ENCODE measurements around the gene ROS1. TPM values are rescaled to one million over a fixed set of nuclear protein-coding genes. Genes with fewer than 3 reads are reported as not detected.
"Not testable (repeated sequence)": the region's sequence is repeated elsewhere in the genome, so short reads cannot be mapped to it uniquely, and the experiment has no call there.

The ROS1 gene
- not detected for total RNA-seq

DNA sequence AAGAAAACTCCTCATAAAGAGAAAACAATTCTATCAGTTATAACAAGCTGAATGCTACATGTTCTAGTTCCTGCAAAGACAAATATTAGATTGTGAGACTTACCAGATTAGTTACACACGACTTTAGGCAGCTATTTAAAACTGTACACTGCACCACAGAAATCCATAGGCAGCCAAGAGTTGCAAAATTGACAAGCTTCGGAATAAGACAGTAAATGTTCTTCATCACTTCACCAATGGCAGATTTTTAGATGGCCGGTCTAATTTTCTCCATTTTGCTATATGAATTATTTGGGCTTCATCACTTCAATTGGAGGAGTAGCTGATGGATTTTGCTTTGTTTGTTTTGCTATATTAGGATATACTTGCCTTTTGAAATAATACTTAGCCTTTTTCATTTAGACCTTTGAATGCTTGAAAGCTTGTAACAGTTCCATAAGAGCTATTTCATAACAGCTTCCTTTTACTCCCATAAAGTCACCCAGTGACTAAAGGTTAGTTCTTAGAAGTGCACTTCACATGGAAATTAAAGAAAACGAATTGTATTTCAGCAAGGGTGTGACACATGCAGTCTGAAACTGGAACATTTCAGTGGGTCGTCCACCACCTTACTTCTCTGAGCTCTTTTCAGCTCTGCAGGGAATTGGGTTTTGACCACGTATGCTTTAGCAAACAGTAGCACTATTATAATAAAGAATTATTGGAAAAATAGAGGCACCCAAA, at the start of gene ROS1:
Gene ROS1 (minus strand): TSS at position 512 of the 723 bp plus-strand sequence. CDS start 286 bp downstream, at position 226.
- no peaks in the 10 kb centered on the region for H3K36me3 Mint-ChIP-seq (ENCODE audit: low read depth)
- ChIA-PET CTCF (no interaction called here), POLR2A (no interaction called here)
- DNase-seq: no peak
- H3K4me1 Mint-ChIP-seq: no peaks in the 10 kb centered on the region
- H3K27me3 Mint-ChIP-seq: peaks cover 39% of the 10 kb centered on the region
- H3K27ac Mint-ChIP-seq: no peak within 1 kb of the TSS
- H3K9me3 Mint-ChIP-seq: no peaks in the 10 kb centered on the region
- no peak within 1 kb of the TSS for H3K4me3 Mint-ChIP-seq

DNA sequence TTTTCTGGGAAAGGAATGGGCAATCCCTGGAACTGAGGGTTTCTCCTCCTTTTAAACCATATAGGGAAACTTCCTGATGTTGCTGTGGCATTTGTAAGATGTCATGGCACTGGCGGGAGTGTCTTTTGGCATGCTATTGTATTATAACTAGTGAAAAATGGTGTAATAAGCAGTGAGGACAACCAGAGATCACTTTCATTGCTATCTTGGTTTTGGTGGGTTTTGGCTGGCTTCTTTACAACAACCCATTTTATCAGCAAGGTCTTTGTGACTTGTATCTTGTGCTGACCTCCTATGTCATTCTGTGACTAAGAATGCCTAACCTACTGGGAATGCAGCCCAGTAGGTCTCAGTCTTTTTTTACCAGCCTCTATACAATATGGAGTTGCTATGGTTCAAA, 47.7 kb upstream of the ROS1 start:
- peaks cover 13% of the 10 kb centered on the region for H3K4me1 Mint-ChIP-seq
- no peak for DNase-seq
- no peak overlapping the region for H3K4me3 Mint-ChIP-seq
- no peak overlapping the region for H3K27ac Mint-ChIP-seq
- POLR2A ChIA-PET: no interaction called here
- no peaks in the 10 kb centered on the region for H3K9me3 Mint-ChIP-seq
- H3K36me3 Mint-ChIP-seq (ENCODE audit: low read depth): no peaks in the 10 kb centered on the region
- CTCF ChIA-PET: no interaction called here
- peaks cover 44% of the 10 kb centered on the region for H3K27me3 Mint-ChIP-seq

DNA sequence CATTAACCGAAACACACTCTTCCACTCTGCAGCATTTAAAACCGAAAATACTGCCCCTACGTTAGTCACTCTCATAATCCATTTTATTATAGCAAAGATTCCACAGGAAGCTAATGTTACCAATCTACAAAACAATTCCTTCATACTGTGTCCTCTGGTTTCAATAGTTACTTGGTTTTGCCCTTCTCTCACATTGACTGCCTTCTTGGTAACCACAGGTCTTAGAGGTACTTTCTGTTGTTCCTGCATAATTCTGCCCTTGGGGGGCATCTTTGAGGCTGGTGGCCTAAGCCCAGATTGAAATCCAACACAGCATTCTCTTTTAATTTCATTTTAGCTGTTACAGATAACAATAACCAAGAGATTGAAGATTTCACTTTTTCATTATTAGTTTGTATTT, 46.9 kb upstream of the ROS1 start:
- ChIA-PET CTCF (no interaction called here), POLR2A (no interaction called here)
- H3K4me1 Mint-ChIP-seq: peaks cover 13% of the 10 kb centered on the region
- H3K36me3 Mint-ChIP-seq (ENCODE audit: low read depth): no peaks in the 10 kb centered on the region
- H3K9me3 Mint-ChIP-seq: no peaks in the 10 kb centered on the region
- H3K27ac Mint-ChIP-seq: no peak overlapping the region
- H3K4me3 Mint-ChIP-seq: no peak overlapping the region
- peaks cover 40% of the 10 kb centered on the region for H3K27me3 Mint-ChIP-seq
- DNase-seq: no peak

DNA sequence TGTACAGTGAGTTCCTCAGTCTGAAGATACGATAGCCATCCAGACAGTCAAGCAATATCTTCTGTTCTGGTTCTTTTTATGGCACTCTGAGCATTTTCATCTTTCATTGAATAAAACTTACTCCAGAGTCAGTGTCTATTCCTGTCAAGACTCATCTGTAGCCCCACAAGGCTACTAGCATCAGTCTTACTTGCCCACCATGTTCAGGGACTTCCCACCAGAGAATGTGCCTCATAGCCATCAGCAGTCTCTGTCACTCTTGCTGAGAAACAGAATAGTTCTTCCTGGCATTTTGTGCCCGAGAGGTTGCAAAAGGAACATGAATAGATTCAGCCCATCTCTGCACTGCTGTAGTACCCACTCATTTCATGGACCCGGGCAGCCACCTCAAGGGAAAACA, 44.0 kb upstream of the ROS1 start:
- CTCF ChIA-PET: no interaction called here
- DNase-seq: no peak
- Mint-ChIP-seq H3K4me3 (no peak overlapping the region), H3K9me3 (no peaks in the 10 kb centered on the region), H3K27me3 (peaks cover 38% of the 10 kb centered on the region), H3K4me1 (peaks cover 30% of the 10 kb centered on the region), H3K36me3 (ENCODE audit: low read depth) (no peaks in the 10 kb centered on the region), H3K27ac (no peak overlapping the region)
- POLR2A ChIA-PET: no interaction called here

DNA sequence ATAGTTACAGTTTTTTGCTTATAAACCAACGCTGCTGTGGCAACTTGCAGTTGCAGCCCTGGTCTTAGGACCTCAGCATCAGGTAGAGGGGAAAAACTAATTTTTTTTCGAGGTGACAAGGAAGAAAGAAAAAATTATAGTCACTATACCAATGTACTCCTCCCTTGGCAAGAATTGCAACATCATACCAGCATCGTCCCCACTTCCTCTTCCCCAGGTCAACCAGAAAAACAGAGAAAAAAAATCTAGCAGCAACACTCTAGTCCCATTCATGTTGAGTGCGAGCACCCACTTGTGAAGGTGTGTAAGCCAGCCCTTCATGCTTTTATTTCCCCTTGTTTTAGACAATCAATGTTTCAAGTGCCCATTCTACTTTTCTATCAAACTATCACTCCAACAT, 43.6 kb upstream of the ROS1 start:
- no peak overlapping the region for H3K4me3 Mint-ChIP-seq
- ChIA-PET CTCF (interaction anchor here (1.1 kb wide), 1 partner anchor 25 kb away, joined by 3 read pairs; no protein-coding TSS in a partner anchor), POLR2A (no interaction called here)
- no peaks in the 10 kb centered on the region for H3K9me3 Mint-ChIP-seq
- peaks cover 38% of the 10 kb centered on the region for H3K27me3 Mint-ChIP-seq
- no peaks in the 10 kb centered on the region for H3K36me3 Mint-ChIP-seq (ENCODE audit: low read depth)
- H3K27ac Mint-ChIP-seq: no peak overlapping the region
- H3K4me1 Mint-ChIP-seq: peaks cover 34% of the 10 kb centered on the region
- DNase-seq: no peak

DNA sequence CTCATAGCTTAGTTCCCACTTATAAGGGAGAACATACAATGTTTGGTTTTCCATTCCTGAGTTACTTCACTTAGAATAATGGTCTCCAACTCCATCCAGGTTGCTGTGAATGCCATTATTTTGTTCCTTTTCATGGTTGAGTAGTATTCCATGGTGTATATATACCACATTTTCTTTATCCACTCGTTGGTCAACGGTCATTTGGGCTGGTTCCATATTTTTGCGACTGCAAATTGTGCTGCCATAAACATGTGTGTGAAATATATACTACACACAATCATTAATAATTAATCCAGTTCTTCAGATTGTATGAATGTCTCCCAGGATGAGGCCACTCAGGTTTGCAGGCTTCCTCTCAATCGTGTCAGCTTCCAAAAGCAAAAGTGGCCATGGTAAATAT, 42.8 kb upstream of the ROS1 start:
- H3K4me3 Mint-ChIP-seq; H3K27ac Mint-ChIP-seq; H3K9me3 Mint-ChIP-seq; H3K36me3 Mint-ChIP-seq (ENCODE audit: low read depth); POLR2A ChIA-PET; DNase-seq: not testable (repeated sequence)
- CTCF ChIA-PET: interaction anchor here (0.7 to 1.1 kb wide), 2 partner anchors 10 to 24 kb away, joined by 3 to 5 read pairs; no protein-coding TSS in a partner anchor
- Mint-ChIP-seq H3K27me3 (peaks cover 30% of the 10 kb centered on the region), H3K4me1 (peaks cover 42% of the 10 kb centered on the region)

DNA sequence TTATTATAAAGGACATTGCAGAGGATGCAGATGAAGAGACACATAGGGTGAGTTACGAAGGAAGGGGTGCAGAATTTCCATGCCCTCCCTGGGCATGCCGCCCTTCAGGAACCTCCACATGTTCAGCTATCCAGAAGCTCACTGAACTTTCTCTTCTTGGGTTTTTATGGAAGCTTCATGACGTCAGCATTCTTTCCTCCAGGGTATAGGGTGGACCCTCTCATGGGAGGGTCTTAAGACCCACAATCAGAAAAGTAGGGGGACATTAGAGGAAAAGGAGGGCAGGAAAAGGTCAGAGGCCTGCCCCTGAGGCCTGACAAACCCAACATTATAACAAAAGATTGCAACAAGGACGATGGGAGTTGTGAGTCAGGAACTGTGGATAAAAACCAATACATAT, 42.1 kb upstream of the ROS1 start:
- ChIA-PET POLR2A (no interaction called here), CTCF (interaction anchor here (0.7 kb wide), 1 partner anchor 11 kb away, joined by 5 read pairs; no protein-coding TSS in a partner anchor)
- Mint-ChIP-seq H3K9me3 (no peaks in the 10 kb centered on the region), H3K4me1 (peaks cover 44% of the 10 kb centered on the region), H3K27me3 (peaks cover 26% of the 10 kb centered on the region), H3K27ac (no peak overlapping the region), H3K36me3 (ENCODE audit: low read depth) (no peaks in the 10 kb centered on the region), H3K4me3 (no peak overlapping the region)
- no peak for DNase-seq

DNA sequence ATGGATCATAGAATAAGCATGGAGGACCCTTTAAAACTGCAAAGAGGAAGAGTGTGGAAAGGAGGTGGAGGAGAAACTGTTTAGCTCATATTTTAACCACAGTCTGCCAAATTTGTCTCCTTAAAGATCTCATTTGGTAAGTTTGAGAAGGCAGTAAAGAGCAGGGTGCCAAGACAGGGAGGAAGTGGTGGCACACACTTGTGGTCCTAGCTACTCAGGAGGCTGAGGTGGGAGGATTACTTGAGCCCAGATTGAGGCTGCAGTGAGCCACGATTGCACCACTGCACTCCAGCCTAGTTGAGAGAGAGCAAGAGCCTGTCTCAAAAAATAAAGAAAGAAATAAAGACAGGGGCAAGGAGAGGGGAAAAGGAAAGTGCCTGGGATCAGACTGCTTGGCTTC, 39.9 kb upstream of the ROS1 start:
- Mint-ChIP-seq H3K27ac (no peak overlapping the region), H3K27me3 (peaks cover 19% of the 10 kb centered on the region), H3K4me1 (peaks cover 44% of the 10 kb centered on the region), H3K36me3 (ENCODE audit: low read depth) (no peaks in the 10 kb centered on the region), H3K4me3 (no peak overlapping the region), H3K9me3 (no peaks in the 10 kb centered on the region)
- no peak for DNase-seq
- CTCF ChIA-PET: interaction anchor here (0.6 to 1.3 kb wide), 3 partner anchors 9 to 16 kb away, joined by 3 to 5 read pairs (median 4); no protein-coding TSS in a partner anchor
- POLR2A ChIA-PET: no interaction called here

DNA sequence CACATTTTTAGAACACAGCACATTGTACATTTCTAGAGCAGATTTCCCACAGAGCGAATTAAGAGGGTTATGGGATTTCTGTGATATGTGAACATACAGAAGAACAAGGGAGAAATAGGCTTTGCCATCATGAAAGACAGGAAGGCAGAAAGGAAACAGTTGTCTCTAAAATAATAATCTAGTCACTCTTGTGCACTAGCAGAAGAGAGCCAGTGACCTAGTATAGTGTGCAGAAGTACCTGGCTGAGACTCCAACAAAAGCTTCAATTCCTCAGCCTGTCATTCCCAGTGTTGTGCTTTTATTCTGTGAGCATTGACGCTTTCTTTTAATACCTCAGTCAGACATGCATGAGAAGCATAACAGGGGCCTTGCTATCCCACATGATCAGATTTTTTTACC, 39.0 kb upstream of the ROS1 start:
- no peaks in the 10 kb centered on the region for H3K36me3 Mint-ChIP-seq (ENCODE audit: low read depth)
- no peak for DNase-seq
- H3K4me1 Mint-ChIP-seq: peaks cover 40% of the 10 kb centered on the region
- ChIA-PET CTCF (interaction anchor here (1.0 to 1.3 kb wide), 4 partner anchors 15 to 56 kb away, joined by 3 to 5 read pairs (median 4); no protein-coding TSS in a partner anchor), POLR2A (no interaction called here)
- H3K27ac Mint-ChIP-seq: no peak overlapping the region
- H3K27me3 Mint-ChIP-seq: peaks cover 19% of the 10 kb centered on the region
- H3K9me3 Mint-ChIP-seq: no peaks in the 10 kb centered on the region
- no peak overlapping the region for H3K4me3 Mint-ChIP-seq

DNA sequence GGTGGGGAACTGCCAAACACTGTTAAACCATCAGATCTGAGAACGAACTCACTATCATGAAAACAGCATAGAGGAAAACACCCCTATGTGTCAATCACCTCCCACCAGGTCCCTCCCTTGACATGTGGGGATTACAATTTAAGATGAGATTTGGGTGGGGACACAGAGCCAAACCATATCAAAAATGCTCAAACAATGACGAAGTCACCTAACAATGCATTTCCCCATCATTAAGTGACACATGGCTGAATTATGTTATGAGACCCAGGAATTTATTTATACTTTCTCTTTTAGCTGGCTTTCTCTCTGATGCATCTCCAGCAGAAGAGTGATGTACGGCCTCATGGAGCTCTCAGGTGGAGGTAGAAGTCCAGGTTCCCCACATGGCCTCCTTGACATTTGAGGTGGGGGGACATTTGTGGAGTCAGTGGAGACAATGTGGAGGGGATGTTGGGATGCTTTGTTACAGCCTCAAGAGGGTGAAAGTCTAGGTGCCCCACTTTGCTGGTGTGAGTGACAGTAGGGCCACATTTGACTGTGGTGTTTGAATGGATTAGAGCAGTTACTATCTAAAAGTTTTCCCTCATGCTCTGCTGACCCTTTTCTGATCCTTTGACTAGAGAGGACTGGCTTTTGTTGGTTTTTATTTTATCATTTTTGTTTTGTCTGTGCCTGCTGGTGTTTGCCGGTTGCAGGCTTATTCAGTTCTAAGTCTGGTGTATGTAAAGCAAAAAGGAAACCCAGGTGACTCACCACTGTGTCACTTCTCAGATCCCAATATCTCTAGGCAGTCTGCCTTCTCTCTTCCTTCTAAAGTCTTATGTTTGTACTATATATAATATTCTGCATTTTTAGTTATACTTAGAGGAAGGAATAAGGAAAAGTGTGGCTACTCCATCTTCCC, 38.3 kb upstream of the ROS1 start:
- peaks cover 33% of the 10 kb centered on the region for H3K4me1 Mint-ChIP-seq
- ChIA-PET CTCF (interaction anchor here (1.0 to 1.3 kb wide), 3 partner anchors 18 to 57 kb away, joined by 3 to 4 read pairs (median 3); no protein-coding TSS in a partner anchor), POLR2A (no interaction called here)
- peaks cover 19% of the 10 kb centered on the region for H3K27me3 Mint-ChIP-seq
- no peaks in the 10 kb centered on the region for H3K9me3 Mint-ChIP-seq
- peak overlapping the region; percentile 28 for H3K27ac Mint-ChIP-seq
- H3K4me3 Mint-ChIP-seq: no peak overlapping the region
- no peaks in the 10 kb centered on the region for H3K36me3 Mint-ChIP-seq (ENCODE audit: low read depth)
- no peak for DNase-seq

DNA sequence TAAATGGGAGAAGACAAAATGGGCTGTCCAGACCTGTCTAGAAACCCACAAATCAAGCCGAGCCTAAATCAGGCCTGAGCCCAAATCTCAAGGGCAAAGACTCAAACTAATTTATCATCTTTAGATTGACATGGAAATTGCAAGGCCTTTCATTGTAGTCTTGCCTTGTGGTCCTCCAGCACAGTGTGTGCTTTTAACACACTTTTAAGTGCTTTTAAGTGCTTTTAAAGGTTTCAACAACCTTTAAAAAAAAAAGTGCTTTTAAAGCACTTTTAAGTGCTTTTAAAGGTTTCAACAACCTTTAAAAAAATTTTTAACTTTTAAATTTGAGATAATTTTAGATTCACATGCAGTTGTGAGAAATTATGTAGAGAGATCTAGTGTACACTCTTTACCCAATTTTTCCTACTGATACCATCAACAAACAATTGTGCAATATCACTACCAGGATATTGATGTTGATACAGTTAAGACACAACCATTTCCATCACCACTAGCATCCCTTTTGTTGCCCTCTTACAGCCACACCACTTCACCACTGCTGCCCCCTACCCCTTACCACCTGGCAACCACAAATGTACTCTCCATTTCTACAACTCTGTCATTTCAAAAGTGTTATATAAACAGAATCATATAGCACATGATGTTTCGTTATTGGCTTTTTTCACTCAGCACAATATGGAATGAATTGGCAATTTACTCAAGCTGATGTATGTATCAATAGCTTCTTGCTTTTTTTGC, 33.6 kb upstream of the ROS1 start:
- no peak for DNase-seq
- H3K27ac Mint-ChIP-seq: no peak overlapping the region
- POLR2A ChIA-PET: no interaction called here
- CTCF ChIA-PET: no interaction called here
- H3K27me3 Mint-ChIP-seq: peaks cover 21% of the 10 kb centered on the region
- no peaks in the 10 kb centered on the region for H3K9me3 Mint-ChIP-seq
- peaks cover 10% of the 10 kb centered on the region for H3K4me1 Mint-ChIP-seq
- no peaks in the 10 kb centered on the region for H3K36me3 Mint-ChIP-seq (ENCODE audit: low read depth)
- H3K4me3 Mint-ChIP-seq: no peak overlapping the region

DNA sequence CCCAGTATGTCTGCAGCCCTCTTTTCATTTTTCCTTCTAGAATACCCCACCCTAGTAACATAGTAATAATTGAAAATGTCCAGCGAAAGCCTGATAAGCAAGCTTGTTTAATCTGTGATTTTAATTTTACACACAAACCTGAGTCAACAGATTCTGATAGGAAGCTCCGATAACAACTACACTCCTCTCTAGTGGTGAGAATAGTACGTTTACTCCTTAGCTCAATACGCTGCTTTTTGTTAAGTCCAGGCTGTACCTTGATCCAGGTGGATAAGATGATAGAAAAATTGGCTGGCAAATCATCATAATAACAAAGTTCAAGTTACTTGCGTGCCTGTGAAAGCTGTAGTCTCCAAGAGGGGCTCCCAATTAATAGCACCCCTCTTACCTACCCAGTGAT, 31.3 kb upstream of the ROS1 start:
- POLR2A ChIA-PET: no interaction called here
- Mint-ChIP-seq H3K36me3 (ENCODE audit: low read depth) (no peaks in the 10 kb centered on the region), H3K4me3 (no peak overlapping the region), H3K27me3 (peaks cover 23% of the 10 kb centered on the region), H3K9me3 (no peaks in the 10 kb centered on the region), H3K27ac (no peak overlapping the region), H3K4me1 (no peaks in the 10 kb centered on the region)
- DNase-seq: no peak
- CTCF ChIA-PET: interaction anchor here (0.7 to 1.8 kb wide), 3 partner anchors 7 to 147 kb away, joined by 3 to 4 read pairs (median 3); no protein-coding TSS in a partner anchor
